Measurements from ENCODE around the gene HAUS7. TPM values are rescaled to one million over a fixed set of nuclear protein-coding genes. Genes with fewer than 3 reads are reported as not detected.

HAUS7 gene
- total and polyA plus RNA-seq, 12 donors: 12.7 to 45.3 (median 19.2) TPM

DNA sequence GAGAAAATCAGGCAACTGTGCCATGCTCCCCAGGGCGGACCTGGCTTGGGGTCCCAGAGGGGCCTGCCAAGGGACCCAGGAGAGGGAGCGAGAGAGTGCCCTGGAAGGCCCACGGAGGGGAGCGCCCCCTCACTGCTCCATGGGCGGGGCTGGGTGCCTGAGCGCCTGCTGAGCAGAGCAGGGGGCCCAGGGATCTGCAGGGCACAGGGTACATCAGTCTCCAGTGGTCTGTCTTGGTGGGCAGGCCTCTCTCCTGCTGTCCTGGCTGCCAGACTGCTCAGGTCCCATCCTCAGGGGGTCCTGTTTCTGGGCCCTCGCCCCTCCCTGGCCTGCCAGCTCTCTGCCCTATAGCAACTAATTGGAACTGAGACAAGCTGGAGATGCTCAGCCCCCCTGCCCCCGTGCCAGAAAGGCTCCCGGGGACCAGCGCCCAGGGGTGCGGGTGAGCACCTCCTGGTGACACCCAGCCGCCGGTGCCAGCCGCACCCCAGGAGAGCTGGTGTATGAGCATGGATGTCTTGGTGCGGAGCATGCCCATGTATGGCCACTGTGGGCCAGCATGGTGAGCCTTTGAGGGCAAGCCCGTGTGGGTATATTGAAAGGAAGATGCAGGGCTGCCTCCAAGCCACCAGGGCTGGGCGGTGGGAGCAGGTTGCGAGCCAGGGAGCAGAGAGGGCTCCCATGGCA, 25.7 kb upstream of the HAUS7 start:
- WGBS, 2 donors: 59 to 75% methylated on average over 15 to 18 of the region's 18 CpGs
- peak overlapping the region in 8 of 10 donors; percentile 55 to 81 (median 70) for H3K27ac ChIP-seq
- H3K27me3 ChIP-seq: peaks cover 0 to 18% (median 0%) of the 10 kb centered on the region in 7 donors
- no peaks in the 10 kb centered on the region for H3K36me3 ChIP-seq
- TF ChIP-seq, protein P1, sequence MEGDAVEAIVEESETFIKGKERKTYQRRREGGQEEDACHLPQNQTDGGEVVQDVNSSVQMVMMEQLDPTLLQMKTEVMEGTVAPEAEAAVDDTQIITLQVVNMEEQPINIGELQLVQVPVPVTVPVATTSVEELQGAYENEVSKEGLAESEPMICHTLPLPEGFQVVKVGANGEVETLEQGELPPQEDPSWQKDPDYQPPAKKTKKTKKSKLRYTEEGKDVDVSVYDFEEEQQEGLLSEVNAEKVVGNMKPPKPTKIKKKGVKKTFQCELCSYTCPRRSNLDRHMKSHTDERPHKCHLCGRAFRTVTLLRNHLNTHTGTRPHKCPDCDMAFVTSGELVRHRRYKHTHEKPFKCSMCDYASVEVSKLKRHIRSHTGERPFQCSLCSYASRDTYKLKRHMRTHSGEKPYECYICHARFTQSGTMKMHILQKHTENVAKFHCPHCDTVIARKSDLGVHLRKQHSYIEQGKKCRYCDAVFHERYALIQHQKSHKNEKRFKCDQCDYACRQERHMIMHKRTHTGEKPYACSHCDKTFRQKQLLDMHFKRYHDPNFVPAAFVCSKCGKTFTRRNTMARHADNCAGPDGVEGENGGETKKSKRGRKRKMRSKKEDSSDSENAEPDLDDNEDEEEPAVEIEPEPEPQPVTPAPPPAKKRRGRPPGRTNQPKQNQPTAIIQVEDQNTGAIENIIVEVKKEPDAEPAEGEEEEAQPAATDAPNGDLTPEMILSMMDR (IDR thresholded peaks at IDR 0.05): no peak
- intact Hi-C loops (cut with DNase I): loop anchor here in 3 of 10 donors (2.0 kb wide), 2 partner anchors 19 to 25 kb away; partner anchors contain the start of gene HAUS7 (in 2 of the 3)
- no peaks in the 10 kb centered on the region for H3K9me3 ChIP-seq
- DNase-seq (no peak), ATAC-seq (no peak)
- peak overlapping the region; percentile 10 to 58 (median 50) for H3K4me3 ChIP-seq
- peaks cover 0 to 31% (median 5%) of the 10 kb centered on the region in 9 donors for H3K4me1 ChIP-seq

- TF ChIP-seq, protein P1 (IDR thresholded peaks at IDR 0.05): peak in 1 of 9 donors; percentile 1
- WGBS, 2 donors: 26 to 30% methylated on average over 16 to 17 of the region's 17 CpGs
- peaks cover 0 to 27% (median 5%) of the 10 kb centered on the region in 9 donors for H3K4me1 ChIP-seq
- intact Hi-C loops (cut with DNase I): loop anchor here in 3 of 10 donors (2.0 kb wide), 2 partner anchors 19 to 25 kb away; partner anchors contain the start of gene HAUS7 (in 2 of the 3)
- no peaks in the 10 kb centered on the region for H3K9me3 ChIP-seq
- H3K4me3 ChIP-seq: peak overlapping the region in 9 of 10 donors; percentile 29 to 58 (median 50)
- peak in 7 of 8 donors; percentile 8 to 50 (median 30) for ATAC-seq
- H3K36me3 ChIP-seq: no peaks in the 10 kb centered on the region
- DNase-seq: peak in 1 of 2 donors; percentile 46
- peaks cover 0 to 18% (median 0%) of the 10 kb centered on the region in 7 donors for H3K27me3 ChIP-seq
- H3K27ac ChIP-seq: peak overlapping the region in 9 of 10 donors; percentile 52 to 81 (median 69)
These were observed 25.0 kb upstream of the HAUS7 start for GRCh38 chrX:153495362-153495751.

- intact Hi-C loops (cut with DNase I): loop anchor here in 3 of 10 donors (2.0 kb wide), 2 partner anchors 18 to 24 kb away; partner anchors contain the start of gene HAUS7 (in 2 of the 3)
- 10 to 11% methylated on average over 5 to 37 of the region's 41 CpGs for WGBS, 2 donors
- H3K27me3 ChIP-seq: peaks cover 0 to 18% (median 0%) of the 10 kb centered on the region in 7 donors
- H3K36me3 ChIP-seq: no peaks in the 10 kb centered on the region
- H3K9me3 ChIP-seq: no peaks in the 10 kb centered on the region
- H3K4me3 ChIP-seq: peak within 1 kb of the TSS; percentile 10 to 58 (median 50)
- ATAC-seq (peak; percentile 31 to 71 (median 64)), DNase-seq (peak; percentile 47 to 59)
- H3K27ac ChIP-seq: peak within 1 kb of the TSS in 9 of 10 donors; percentile 52 to 81 (median 71)
- TF ChIP-seq, protein P1 (IDR thresholded peaks at IDR 0.05): peak in 7 of 9 donors; percentile 8 to 58 (median 41)
- H3K4me1 ChIP-seq: peaks cover 0 to 21% (median 5%) of the 10 kb centered on the region in 9 donors
These were observed 24.4 kb upstream of the HAUS7 start, which contains the start of gene BGN for GRCh38 chrX:153494541-153495361. TSS of gene BGN (plus strand) at chrX:153494980. CDS start at chrX:153504632, 9,652 bp downstream.

DNA sequence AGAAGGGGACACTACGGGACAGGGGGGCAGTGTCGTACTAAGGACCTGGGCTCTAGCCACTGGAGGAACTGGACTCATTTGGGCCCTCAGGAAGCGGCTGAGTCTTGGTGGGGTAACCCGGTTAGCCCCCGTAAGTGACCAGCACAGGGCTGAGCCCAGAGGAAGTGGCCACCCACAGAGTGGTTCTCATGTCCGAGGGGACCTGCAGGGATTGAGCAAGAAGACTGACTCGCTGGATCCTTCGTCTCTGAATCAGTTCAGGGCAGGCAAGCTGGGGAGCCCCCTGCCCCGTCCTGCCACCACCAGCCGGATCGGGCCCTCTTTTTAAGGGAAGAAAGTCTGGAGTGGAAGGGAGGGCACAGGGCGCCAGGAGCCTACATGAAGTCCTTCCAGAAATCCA, 23.7 kb upstream of the HAUS7 start:
- Histone ChIP-seq H3K4me3 (peak overlapping the region in 5 of 10 donors; percentile 50 to 58 (median 55)), H3K27ac (peak overlapping the region in 8 of 10 donors; percentile 13 to 81 (median 74)), H3K36me3 (no peaks in the 10 kb centered on the region), H3K27me3 (peaks cover 0 to 18% (median 0%) of the 10 kb centered on the region in 7 donors), H3K4me1 (peaks cover 0 to 23% (median 5%) of the 10 kb centered on the region in 9 donors), H3K9me3 (no peaks in the 10 kb centered on the region)
- DNase-seq (no peak), ATAC-seq (peak in 2 of 8 donors; percentile 5 to 18)
- WGBS, 2 donors: 69 to 75% methylated on average over 12 of the region's 12 CpGs
- TF ChIP-seq, protein P1 (IDR thresholded peaks at IDR 0.05): no peak
- intact Hi-C loops (cut with DNase I): loop anchor here in 3 of 10 donors (2.0 kb wide), 2 partner anchors 17 to 23 kb away; partner anchors contain the start of gene HAUS7 (in 2 of the 3)

Measured in heart right ventricle (tissue), 16 donors.